HG03039 (cell line): ENCODE measurements around the gene RAPGEF3.
A peak's percentile ranks its signal among the peaks of the same experiment; 100 is the strongest.

Source experiments
- ATAC-seq: cut with Tn5 transposase; IDR thresholded peaks from one replicate; pipeline ENCODE4 v1.9.1; 2021; ENCODE audit warnings: mild to moderate bottlenecking, moderate library complexity; ENCODE audit not compliant: unreplicated experiment

The RAPGEF3 gene

DNA sequence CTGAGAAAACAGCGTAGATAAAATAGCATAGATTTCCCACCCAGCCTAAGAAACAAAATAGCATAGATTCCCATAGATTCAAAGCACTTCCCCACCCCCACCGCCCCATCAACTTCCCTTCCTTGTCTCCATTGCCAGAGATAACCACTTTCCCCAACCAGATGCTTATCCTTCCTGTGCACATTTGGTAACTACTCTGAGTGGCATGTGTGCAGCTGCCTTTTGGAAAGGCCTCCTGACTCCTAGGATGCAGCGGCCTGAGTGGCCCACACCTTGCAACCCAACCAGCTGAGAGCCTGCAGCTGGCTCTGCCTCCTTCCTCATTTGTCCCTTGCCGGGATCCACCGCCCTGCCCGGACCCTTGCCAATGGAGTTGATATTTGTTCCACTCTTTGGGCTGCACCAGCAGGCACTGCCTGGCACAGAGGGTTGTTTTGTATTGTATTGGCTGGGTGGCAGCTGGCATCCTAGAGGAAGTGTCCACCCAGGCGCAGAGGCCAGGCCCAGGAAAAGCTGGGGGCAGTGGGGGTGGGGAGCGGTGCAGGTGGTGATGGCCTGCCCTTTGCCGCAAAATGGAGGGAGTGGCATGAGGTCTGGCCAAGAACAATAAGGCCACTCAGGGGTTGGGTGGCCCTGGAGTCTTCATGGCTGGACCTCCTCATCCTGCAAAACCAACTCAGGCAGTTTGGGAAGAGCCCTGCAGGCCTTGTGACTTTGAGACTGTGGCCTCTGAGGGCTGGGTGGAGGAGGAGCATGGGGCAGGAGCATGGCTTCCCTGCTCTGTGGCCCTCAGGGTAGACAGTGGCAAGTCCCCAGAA, 19.3 kb upstream of the RAPGEF3 start:
- ATAC-seq, result no peak

DNA sequence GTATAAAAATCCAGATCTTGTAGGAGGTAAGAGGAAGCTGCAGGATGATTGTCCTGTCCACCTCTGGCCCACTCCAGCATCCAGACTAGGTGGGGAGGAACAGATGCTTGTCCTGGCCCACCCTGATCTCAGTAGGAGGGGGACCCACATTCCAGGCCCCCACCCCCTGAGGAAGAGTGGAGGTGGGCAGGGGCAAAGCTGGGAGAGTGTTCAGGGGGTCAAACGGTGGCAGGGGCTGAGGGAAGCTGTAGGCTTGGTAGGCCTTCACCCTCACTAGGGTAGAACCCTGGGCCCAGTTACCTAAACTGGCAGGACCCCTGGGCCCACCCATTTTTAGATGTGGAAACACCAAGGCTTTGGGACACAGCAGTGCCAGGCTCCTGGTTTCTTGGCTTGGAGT, 18.5 kb upstream of the RAPGEF3 start:
- no peak for ATAC-seq

DNA sequence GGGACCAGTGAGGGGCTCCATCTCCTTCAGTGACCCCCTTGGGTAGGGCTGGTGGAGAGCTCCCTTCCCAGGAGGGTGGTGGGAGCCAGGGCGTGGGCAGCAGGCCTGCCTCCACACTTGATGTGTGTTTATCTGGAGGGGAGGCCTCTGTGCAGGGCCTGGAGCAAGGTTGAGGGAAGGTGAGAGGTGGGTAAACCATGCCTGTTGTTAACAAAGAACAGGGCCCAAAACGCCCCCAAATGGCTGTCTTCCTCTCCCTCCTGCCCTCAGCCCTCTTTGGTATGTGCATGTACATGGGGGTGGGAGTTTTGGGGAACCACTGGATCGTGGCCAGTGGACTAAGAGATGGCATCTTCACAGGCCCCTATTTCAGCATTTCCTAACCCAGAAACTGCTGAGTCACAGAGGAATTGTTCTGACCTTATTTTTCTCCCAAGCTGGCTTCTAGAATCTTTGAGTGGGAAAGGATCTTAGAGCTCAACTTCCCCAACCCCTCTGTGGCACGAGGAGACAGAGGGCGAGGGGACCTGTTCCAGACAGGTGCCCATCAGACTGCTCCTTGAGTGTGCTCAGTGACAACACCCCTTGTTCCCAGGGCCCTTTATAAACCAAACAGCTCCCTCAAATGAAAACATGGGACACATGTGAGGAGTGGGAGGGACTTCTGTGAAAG, 17.9 kb upstream of the RAPGEF3 start:
- ATAC-seq, result no peak

DNA sequence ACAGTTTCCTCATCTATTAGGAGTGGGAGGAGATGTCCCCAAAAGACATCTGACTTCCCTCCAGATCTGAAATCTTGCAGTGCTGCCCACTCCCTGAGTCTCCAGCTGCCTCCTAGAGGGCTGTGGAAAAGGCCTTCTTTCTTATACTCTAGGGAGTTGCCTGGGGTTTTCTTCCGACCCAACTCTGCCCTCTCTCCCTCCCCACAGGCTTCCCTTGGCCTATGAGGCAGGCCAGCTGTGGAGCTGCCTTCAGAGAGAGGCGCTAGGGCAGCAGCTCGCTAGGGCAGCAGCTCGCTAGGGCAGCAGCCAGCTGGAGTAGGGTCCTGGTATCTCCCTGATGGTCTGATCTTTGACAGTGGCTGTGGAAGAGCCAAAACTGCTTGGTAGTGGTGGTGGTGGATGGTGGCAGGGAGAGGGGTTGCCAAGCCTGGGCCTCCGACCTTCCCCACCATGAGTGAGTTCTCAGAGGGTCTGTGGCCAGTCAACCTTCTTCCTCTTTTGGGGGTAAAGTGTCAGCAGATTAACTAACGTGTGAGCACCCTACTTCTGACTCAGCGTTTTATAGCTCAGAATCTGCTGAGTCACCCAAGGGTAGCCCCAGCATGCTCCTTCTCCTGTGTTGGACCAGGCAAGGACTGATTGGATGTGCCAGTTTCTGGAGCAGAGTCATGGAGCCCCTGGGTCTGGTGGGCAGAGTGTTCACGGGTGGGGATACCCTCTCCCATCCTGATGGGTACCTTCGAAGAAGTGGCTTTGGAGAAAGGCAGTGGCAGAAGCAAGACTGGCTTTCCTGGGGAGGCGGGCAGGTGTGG, 16.6 kb upstream of the RAPGEF3 start:
- ATAC-seq, result no peak

DNA sequence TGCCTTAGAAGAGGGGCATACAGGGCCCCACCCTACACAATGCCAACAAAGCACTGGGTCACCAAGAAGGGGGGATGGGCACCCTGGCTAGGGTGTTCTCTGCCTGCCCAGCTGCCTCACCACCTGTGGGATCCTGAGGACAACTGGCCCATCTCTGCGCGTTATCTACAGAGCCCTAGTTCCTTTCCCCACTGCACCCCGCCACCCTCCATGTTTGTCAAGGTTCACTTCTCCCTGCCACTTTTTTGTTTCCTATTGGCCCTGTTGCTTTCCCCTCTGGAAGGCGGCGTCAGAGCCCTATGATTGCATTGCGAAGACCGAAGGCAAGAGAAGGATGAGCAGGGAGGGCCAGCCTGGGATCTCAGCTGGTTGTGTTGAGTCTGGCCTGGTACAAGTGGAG, 16.0 kb upstream of the RAPGEF3 start:
- no peak for ATAC-seq

DNA sequence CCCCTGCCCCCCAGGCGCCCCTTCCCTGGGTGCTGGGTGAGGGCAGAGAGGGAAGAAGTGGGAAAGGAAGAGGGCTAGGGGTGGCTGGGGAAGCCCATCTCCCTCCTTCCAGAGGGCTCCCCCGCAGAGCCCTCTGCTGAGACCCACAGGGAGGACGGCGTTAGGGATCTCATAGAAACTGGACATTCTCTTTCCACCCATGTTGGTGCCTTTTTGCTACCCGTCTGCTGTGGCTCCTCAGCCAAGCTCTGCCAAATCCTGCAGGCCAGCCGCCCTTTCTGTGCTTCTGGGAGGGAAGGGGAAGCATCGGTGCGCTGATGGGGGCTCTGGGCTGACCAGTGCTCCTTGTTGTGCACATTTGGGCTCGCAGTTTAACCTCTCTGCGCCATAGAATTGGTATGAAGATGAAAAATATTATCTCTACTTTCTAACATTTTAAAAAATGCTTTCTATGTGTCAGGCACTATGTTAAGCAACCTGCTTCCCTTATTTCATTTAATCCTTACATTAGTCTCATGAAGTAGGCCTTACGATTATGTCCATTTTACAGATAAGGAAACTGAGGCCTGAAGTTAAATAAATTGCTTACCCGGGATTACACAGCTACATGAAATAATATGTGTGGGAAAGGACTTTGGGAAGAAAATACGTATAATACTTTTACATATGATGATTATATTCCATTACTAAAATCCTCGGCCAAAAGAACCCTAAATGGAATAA, 15.3 kb upstream of the RAPGEF3 start:
- ATAC-seq, result no peak

DNA sequence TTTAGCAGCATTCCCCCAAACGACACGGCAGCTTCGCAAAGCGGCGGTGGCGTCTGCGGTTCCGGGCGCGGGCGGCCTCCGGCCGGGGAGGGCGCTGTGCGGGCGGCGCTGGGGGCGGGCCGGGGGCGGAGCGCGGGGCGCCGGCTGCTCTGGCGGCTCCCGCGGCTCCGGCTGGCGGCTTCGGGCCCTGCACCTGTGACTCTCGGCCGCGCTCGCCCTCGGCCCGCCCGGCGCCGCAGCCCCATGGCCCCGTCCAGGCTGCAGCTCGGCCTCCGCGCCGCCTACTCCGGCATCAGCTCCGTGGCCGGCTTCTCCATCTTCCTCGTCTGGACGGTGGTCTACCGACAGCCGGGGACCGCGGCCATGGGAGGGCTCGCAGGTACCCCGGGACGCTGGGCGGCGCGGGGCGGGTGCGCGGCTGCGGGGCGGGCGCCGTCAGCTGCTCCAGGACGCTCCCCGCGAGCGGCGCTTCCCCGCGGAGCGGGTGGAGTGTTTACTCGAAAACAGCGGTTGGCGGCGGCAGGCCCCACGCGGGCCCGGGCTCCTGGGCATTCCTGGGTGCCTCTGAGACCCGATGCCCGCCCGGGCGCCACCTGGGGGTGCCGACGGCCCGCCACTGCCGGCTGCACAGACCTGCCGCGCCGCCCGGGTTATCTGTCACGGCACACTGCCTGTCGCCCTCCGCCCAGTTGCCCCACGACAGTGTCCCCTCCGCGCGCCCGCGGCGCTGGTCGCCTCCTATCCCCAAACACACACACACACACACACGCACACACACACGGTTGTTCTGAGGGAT, 14.6 kb upstream of the RAPGEF3 start, which contains the start of gene SLC48A1:
Gene SLC48A1 (plus strand): TSS at position 177 of the 796 bp plus-strand sequence. CDS start 67 bp downstream, at position 244.
- peak; percentile 79 for ATAC-seq

DNA sequence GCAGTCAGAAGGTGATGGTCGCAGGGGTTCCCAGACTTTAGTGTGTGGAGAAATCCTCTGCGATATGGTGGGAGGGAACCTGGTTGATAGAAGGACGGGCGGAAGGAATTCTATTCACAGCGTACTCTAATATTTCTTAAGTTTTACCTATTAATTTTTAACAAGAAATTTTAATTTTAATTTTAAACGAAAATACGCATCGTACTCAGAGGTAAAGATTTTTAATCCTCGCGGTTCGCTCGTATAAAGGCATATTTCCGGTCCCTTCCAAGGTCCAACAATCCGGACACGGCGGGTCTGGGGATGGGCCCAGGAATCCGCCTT, 14.0 kb upstream of the RAPGEF3 start:
- no peak for ATAC-seq

DNA sequence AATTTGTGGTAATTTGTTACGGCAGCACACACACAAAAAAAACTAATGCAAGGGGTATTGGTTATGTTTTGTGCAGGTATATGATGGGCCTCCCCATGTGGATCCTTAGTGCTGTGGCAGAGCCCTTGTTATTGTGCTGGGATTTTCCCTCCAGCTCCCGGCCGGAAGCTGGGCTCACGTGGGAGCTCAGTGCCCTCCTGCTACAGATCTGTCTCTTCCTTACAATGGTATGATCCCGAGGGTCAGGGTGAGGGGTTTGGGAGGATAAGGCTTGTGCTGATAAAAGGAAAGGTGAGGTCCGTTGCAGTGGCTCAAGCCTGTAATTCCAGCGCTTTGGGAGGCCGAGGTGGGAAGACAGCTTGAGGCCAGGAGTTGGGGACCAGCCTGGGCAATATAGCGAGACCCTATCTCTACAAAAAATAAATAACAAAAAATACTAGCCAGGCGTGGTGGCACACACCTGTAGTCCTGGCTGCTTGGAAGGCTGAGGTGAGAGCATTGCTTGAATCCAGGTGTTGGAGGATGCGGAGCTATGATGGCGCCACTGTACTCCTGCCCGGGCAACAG, 13.5 kb upstream of the RAPGEF3 start:
- ATAC-seq, result no peak

DNA sequence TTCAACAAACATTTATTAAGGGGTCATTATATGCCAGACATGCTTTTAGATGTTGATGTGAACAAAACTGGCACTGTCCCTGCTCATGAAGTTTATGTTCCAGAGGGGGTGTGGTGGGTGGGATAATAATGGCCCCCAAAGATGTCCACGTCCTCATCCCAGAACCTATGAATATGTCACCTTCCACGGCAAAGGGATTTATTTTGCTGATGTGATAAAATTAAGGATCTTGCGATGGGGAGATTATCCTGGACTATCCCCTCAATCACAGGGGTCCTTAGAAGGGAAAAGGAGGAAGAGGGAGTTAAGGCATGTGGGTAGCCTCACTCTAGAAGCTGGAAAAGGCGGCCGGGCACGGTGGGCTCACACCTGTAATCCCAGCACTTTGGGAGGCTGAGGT, 12.6 kb upstream of the RAPGEF3 start:
- no peak for ATAC-seq

DNA sequence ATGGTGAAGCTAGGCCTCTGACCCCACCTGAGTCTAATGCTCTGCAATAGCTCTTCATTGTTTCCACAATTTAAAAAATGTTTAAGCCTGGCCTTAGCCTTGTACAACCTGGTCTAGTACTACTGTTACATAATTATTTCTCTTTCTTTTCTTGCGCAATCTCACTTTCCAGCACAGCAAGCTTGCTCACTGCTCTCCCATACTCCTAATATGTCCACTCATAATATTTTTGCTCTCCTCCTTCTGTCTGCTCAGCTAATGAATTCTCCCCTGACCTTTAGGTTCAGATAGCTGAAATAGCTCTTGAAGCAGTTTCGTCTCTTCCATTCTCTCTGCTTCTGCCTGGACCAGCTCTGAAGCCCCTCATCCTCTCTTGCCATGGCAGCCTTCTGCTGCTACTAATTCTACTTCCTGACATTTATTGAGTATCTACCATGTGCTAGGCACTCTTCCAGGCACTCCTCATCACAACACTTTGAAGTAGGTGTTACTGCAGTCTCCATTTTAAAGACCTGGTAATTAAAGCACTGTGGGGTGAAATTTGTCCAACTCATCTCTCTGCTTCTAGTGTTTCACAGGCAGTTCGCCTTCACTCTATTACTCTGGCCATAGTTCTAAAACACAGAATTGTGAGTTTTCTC, 11.5 kb upstream of the RAPGEF3 start:
- no peak for ATAC-seq

DNA sequence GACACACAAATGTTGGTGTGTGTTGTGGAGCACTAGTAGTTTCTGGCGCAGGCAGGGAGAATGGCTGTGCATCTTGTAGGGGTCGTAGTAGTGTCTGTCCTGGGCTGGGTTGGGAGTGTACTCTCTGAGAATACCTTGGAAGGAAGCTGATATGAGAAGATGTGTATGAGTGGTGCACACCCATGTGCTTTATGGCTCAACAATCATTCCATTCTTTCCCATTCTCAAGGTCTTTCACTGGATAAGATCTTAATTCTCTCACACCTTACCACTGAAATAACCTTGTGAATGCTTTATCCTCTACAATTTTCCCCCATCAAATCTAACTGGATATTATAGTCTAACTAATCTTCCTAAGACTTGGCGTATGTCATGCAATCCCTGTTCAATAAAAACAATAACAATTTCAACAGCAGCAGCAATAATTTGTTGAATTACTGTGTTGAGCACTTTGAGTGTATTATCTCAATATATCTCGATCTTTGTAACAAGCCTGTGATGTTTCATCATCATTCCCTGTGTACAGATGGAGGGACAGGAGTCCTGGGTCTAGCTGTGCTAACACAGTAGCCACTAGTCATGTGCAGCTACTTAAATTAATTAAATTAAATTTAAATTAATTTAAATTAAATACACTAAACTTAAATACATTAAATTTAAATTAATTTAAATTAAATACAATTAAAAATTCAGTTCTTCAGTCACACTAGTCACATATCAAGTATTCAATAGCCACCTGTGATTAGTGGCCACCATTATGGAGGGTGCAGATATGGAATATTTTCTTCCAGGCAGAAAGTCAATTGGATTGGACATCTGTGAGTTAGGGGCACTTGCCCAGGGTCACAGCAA, 10.8 kb upstream of the RAPGEF3 start:
- ATAC-seq, result no peak

DNA sequence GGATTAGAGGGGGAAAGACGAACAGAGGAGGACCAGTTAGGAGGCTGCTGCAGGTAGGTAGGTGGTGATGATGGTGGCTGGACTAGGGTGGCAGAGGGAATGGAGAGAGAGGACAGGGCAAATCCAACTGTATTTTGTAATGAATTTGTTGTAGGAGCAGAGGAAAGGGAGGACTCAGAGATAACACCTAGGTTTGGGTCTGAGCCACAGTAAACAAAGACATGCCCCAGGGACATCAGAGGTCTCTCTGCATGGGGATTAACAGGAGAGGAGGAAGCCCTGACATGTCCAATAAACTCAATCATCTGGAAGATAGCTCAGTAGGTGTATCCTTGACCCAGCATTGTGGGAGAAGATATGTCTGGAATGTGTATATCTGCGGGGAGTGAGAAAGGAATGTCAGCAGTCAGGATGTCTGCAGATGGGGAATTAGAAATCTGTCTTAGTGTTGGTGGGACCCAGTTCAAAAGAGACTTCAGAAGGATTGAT, 9.7 kb upstream of the RAPGEF3 start:
- ATAC-seq, result no peak

DNA sequence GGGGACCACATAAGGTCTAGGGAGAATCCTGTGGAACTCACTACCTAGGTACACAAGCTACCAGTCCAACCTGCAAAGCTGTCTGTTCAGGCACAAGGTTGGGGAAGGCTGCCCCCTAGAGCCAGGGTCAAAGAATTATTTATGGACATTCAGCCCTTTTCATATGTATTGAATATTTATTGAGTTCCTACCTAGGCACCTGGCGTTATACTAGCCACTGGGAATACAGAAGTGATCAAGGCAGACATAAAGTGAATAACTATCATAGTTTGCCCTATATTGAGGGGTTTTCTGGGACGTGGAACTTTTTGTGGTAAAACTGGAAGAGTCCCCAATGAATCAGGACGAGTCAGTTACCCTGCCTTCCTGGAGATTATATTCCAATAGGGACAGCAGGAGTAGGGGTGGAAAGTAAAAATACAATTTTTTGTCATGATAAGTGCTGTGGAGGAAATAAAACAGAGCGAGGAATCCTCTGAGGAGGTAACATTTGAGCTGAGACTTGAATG, 8.6 kb upstream of the RAPGEF3 start:
- ATAC-seq, result no peak

DNA sequence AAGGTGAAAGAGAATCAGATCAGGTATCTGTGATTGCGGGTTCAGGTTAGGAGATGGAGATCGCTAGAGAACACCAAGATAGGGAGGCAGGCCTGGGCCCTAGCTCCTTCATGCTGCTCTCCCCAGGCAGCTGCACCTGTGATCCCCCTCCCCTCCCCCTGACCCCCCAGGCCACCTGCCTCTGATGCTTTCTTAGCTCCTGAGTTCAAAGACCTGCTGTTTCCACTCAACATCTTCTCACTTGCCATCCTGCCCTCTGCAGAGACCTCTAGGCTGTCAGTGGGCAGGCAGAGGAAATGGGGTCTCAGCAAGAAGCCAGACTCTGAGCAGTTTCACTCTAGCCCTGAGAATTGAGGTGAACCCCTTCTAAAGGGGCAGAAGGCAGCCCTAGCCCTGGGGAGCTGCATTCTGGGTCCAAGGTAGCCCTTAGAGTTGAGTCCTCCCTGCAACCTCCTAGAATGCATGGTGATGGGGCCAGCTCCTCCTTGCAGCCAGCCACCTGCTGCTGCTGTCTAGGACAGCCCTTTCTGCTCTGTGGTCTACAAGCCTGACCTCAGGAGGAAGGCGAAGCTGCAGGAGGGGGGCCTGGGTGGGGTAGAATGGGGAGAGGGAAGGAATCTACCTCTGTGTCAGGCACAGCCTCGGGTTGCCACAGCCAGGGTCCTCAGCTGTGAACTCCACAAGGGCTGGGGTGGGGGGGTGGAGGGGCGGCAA, 8.0 kb upstream of the RAPGEF3 start:
- no peak for ATAC-seq

DNA sequence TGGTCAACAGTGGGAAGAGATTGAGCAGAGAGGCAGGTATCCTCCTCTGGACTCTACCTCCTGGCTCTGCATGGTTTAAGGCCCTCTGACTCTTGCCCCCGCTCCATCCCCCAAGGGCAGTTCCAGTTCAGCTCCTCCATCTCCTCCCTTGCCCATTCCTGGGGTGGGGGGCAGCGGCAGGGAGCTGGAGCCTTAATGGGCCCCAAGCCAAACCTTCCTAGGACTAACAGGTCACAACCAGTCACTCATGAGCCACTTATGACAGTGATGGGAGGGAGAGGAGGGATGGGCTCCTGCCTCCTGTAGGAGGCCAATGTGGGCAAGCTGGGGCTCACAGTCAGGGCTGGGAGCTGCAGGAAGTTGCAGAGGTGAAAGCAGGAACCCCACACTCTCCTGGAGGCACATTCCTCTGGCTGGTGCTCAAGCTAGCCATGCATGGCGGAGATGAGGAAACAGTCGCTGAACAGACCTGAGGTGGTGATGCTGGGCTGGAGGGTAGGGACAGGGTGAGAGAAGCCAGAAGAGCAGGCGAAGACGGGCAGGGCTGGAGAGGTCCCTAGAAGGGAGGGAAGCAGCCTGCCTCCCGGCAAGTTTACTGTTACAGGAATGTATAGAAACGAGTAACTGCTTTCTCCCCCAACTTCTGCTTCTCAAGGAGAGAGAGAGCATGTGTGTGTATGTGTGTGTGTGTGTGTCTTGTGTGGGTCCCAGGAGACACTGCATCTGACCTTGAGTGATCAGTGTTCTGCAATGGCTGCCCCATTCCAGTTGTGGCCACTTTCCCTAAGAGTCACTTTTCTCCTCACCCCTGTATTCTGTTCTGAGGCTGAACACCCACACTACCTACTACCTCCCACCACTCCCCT, 5.0 kb upstream of the RAPGEF3 start:
- no peak for ATAC-seq
